ENCODE results near the gene JAZF1. TPM values are rescaled to one million over a fixed set of nuclear protein-coding genes. Genes with fewer than 3 reads are reported as not detected.
A peak's percentile ranks its signal among the peaks of the same experiment; 100 is the strongest.

Gene JAZF1
- total and polyA plus RNA-seq, 10 of the 15 experiments (the other 5 are each of a cell fraction or from before 2014, with no cell fraction given), result 0.04 to 0.82 (median 0.15) TPM; not detected in 3

DNA sequence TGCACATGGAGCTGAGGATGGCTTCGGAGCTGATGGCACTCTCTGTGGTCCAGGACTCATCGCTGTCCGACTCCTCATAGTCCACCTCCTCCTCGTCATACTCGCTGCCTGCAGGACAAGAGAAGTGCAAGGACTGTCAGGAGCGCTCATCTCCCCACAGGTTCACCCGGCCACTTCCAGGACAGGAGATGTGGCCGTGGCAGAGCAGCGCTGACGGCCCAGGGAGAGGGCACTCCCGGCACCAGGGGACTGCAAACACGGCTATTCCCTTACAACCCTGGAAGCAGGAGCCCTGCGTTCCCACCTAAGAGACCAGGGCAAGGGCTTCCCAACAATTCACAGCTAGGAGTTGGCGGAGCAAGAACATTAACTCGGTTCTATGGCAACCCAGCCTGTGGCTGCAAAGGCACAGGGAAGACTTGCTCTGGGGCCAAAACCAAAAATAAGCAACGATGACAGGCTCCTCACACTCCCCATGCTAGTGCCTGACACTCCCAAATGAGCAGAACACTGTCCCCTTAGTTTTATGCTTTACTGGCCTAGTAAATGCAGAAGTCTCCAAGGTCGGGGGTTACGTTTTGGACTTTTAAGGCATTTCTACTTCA, 339.7 kb downstream of the JAZF1 start:
- WGBS (ENCODE audit: insufficient coverage, insufficient replicate concordance, low lambda C conversion rate, missing lambda C conversion rate), result 63% methylated on average over 18 of the region's 18 CpGs

DNA sequence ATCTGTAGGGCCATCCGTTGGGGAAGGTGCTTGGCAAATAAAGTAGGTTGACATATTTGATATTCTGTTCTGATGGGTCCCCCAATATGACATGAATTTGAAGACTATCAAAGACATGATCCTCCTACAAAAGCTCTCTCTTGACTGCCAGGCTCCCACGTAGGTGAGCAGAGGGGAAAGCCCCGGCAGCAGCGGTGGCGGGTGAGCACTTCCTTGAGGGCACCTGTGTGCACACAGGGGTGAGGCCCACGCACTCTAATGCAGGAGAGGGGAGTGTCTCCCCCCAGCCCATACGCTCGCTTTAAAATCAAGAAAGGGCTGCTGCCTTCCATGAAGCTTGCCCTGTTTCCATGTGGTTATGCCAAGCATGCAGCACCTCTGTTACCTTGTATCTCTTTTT, 340.3 kb downstream of the JAZF1 start:
- Histone ChIP-seq H3K79me2 (ENCODE audit: control insufficient read depth, insufficient read depth, low read length) (no peaks in the 10 kb centered on the region), H3K9ac (ENCODE audit: control insufficient read depth, insufficient read depth, low read length) (no peak overlapping the region), H3K27me3 (replicated peaks in 1 of 2; ENCODE audit: control insufficient read depth in 2 of 2, insufficient read depth in 2 of 2, low read length in 1 of 2) (no peaks in the 10 kb centered on the region), H3K36me3 (ENCODE audit: control insufficient read depth in 2 of 2, insufficient read depth in 2 of 2, low read length in 1 of 2) (no peaks in the 10 kb centered on the region), H2AFZ (ENCODE audit: control insufficient read depth, low read depth, low read length) (no peak overlapping the region), H3K27ac (ENCODE audit: control insufficient read depth, insufficient read depth) (no peak overlapping the region), H3K4me3 (no peak overlapping the region), H4K20me1 (ENCODE audit: control insufficient read depth, insufficient read depth) (no peaks in the 10 kb centered on the region), H3K9me3 (replicated peaks; ENCODE audit: control insufficient read depth, insufficient read depth, low read length) (no peaks in the 10 kb centered on the region), H3K4me2 (ENCODE audit: control insufficient read depth, insufficient read depth) (no peak overlapping the region), H3K4me1 (ENCODE audit: control insufficient read depth, insufficient read depth, low read length) (no peaks in the 10 kb centered on the region)
- intact Hi-C loops (cut with micrococcal nuclease; ENCODE audit: unreplicated experiment) (loop anchor here (5.0 kb wide), 1 partner anchor 82 kb away; no protein-coding TSS in a partner anchor), in situ Hi-C loops (cut with MboI) (no loop called here)
- WGBS (ENCODE audit: insufficient coverage, insufficient replicate concordance, low lambda C conversion rate, missing lambda C conversion rate), result 58% methylated on average over 8 of the region's 8 CpGs
- ChIA-PET RAD21 (ENCODE audit: unreplicated experiment) (no interaction called here), SMC1A (ENCODE audit: uncharacterized antibody, unreplicated experiment) (interaction anchor here (0.8 kb wide), 1 partner anchor 81 kb away, joined by 3 read pairs; no protein-coding TSS in a partner anchor), CTCF (interaction anchor here (1.5 kb wide), 1 partner anchor 80 kb away, joined by 6 read pairs; no protein-coding TSS in a partner anchor), POLR2A (no interaction called here)
- FAIRE-seq (no peak), DNase-seq (ENCODE audit: low read depth, low spot score) (no peak), ATAC-seq (peak; percentile 46)
- no TSS peak for BruUV-seq (replicated peaks)
- TF ChIP-seq GATAD2B (conservative IDR thresholded peaks at IDR 0.05; ENCODE audit: low read depth) (no peak), BCL11A (IDR thresholded peaks at IDR 0.05; ENCODE audit: low read depth, low read length) (no peak), ZZZ3 (IDR thresholded peaks at IDR 0.05; ENCODE audit: control insufficient read depth, insufficient read length, low read depth) (no peak), CREM (IDR thresholded peaks at IDR 0.05; ENCODE audit: low read depth) (no peak), TCF12 (IDR thresholded peaks at IDR 0.05; ENCODE audit: low read depth, low read length) (no peak), SUPT20H (IDR thresholded peaks at IDR 0.05; ENCODE audit: borderline replicate concordance, control insufficient read depth, low read depth, low read length) (no peak), SMARCA5 (IDR thresholded peaks at IDR 0.05) (no peak)

More for the DNA sequence above, 339.7 kb downstream of the JAZF1 start:
- no peak overlapping the region for H3K27ac ChIP-seq (ENCODE audit: control insufficient read depth, insufficient read depth)
- H2AFZ ChIP-seq (ENCODE audit: control insufficient read depth, low read depth, low read length), result no peak overlapping the region
- intact Hi-C loops (cut with micrococcal nuclease; ENCODE audit: unreplicated experiment) (loop anchor here (5.0 kb wide), 1 partner anchor 81 kb away; no protein-coding TSS in a partner anchor), in situ Hi-C loops (cut with MboI) (no loop called here)
- H3K27me3 ChIP-seq (replicated peaks in 1 of 2; ENCODE audit: control insufficient read depth in 2 of 2, insufficient read depth in 2 of 2, low read length in 1 of 2), result no peaks in the 10 kb centered on the region
- H3K4me3 ChIP-seq, result no peak overlapping the region
- FAIRE-seq, result no peak
- BruUV-seq (replicated peaks), result no TSS peak
- CTCF ChIA-PET, result interaction anchor here (1.0 kb wide), 1 partner anchor 11 kb away, joined by 3 read pairs; no protein-coding TSS in a partner anchor
- no peak overlapping the region for H3K9ac ChIP-seq (ENCODE audit: control insufficient read depth, insufficient read depth, low read length)
- H3K4me1 ChIP-seq (ENCODE audit: control insufficient read depth, insufficient read depth, low read length), result no peaks in the 10 kb centered on the region
- no peak for DNase-seq (ENCODE audit: low read depth, low spot score)
- ATAC-seq, result no peak
- RAD21 ChIA-PET (ENCODE audit: unreplicated experiment), result no interaction called here
- SMC1A ChIA-PET (ENCODE audit: uncharacterized antibody, unreplicated experiment), result no interaction called here
- no peaks in the 10 kb centered on the region for H4K20me1 ChIP-seq (ENCODE audit: control insufficient read depth, insufficient read depth)
- POLR2A ChIA-PET, result no interaction called here
- H3K4me2 ChIP-seq (ENCODE audit: control insufficient read depth, insufficient read depth), result no peak overlapping the region
- no peaks in the 10 kb centered on the region for H3K79me2 ChIP-seq (ENCODE audit: control insufficient read depth, insufficient read depth, low read length)
- TF ChIP-seq, protein P1, sequence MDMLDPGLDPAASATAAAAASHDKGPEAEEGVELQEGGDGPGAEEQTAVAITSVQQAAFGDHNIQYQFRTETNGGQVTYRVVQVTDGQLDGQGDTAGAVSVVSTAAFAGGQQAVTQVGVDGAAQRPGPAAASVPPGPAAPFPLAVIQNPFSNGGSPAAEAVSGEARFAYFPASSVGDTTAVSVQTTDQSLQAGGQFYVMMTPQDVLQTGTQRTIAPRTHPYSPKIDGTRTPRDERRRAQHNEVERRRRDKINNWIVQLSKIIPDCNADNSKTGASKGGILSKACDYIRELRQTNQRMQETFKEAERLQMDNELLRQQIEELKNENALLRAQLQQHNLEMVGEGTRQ (IDR thresholded peaks at IDR 0.05; ENCODE audit: borderline replicate concordance, low read depth, low read length), result no peak
- no peak for TF ChIP-seq MXI1 (IDR thresholded peaks at IDR 0.05; ENCODE audit: low read depth, low read length)
- no peak for TF ChIP-seq ZSCAN29 (IDR thresholded peaks at IDR 0.05)
- TF ChIP-seq TBL1XR1 (IDR thresholded peaks at IDR 0.05; ENCODE audit: low read depth, low read length), result no peak
- no peak for TF ChIP-seq EZH2 (IDR thresholded peaks at IDR 0.05; ENCODE audit: borderline replicate concordance, control insufficient read depth, low read depth, low read length)
- TF ChIP-seq CEBPB (IDR thresholded peaks at IDR 0.05; ENCODE audit: borderline replicate concordance in 1 of 2, low read depth in 2 of 2, low read length in 2 of 2), result no peak
- no peak for TF ChIP-seq SIX5 (IDR thresholded peaks at IDR 0.05; ENCODE audit: low read depth, low read length, severe bottlenecking)
- no peaks in the 10 kb centered on the region for H3K9me3 ChIP-seq (replicated peaks; ENCODE audit: control insufficient read depth, insufficient read depth, low read length)
- H3K36me3 ChIP-seq (ENCODE audit: control insufficient read depth in 2 of 2, insufficient read depth in 2 of 2, low read length in 1 of 2), result no peaks in the 10 kb centered on the region
